ENCODE data around the gene SFT2D2.
"Not testable (repeated sequence)": the region's sequence is repeated elsewhere in the genome, so short reads cannot be mapped to it uniquely, and the experiment has no call there.

- not testable (repeated sequence) for TF ChIP-seq POLR2A (IDR thresholded peaks at IDR 0.05; ENCODE audit: extremely low read depth, insufficient read length); MYC (IDR thresholded peaks at IDR 0.05; ENCODE audit: low read depth, low read length)
- TF ChIP-seq, protein P1, sequence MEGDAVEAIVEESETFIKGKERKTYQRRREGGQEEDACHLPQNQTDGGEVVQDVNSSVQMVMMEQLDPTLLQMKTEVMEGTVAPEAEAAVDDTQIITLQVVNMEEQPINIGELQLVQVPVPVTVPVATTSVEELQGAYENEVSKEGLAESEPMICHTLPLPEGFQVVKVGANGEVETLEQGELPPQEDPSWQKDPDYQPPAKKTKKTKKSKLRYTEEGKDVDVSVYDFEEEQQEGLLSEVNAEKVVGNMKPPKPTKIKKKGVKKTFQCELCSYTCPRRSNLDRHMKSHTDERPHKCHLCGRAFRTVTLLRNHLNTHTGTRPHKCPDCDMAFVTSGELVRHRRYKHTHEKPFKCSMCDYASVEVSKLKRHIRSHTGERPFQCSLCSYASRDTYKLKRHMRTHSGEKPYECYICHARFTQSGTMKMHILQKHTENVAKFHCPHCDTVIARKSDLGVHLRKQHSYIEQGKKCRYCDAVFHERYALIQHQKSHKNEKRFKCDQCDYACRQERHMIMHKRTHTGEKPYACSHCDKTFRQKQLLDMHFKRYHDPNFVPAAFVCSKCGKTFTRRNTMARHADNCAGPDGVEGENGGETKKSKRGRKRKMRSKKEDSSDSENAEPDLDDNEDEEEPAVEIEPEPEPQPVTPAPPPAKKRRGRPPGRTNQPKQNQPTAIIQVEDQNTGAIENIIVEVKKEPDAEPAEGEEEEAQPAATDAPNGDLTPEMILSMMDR (IDR thresholded peaks at IDR 0.05; ENCODE audit: low read depth, low read length): not testable (repeated sequence)
- TF ChIP-seq, protein P2, sequence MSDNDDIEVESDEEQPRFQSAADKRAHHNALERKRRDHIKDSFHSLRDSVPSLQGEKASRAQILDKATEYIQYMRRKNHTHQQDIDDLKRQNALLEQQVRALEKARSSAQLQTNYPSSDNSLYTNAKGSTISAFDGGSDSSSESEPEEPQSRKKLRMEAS (IDR thresholded peaks at IDR 0.05; ENCODE audit: low read depth, low read length): not testable (repeated sequence)
Observed at GRCh38 chr1:168207673-168208072, 18.1 kb upstream of the SFT2D2 start.

Measured in NB4 (cell line).